T-helper 2 cell (primary cell): ENCODE results near the gene SLC39A6.
"Not testable (repeated sequence)": the region's sequence is repeated elsewhere in the genome, so short reads cannot be mapped to it uniquely, and the experiment has no call there.

Experiments
- DNase-seq, 5 experiments: peaks; one replicate each; pipeline versions ENCODE4 v3.0.0 to v3.0.0-alpha.2; 2012 to 2022

The SLC39A6 gene

DNA sequence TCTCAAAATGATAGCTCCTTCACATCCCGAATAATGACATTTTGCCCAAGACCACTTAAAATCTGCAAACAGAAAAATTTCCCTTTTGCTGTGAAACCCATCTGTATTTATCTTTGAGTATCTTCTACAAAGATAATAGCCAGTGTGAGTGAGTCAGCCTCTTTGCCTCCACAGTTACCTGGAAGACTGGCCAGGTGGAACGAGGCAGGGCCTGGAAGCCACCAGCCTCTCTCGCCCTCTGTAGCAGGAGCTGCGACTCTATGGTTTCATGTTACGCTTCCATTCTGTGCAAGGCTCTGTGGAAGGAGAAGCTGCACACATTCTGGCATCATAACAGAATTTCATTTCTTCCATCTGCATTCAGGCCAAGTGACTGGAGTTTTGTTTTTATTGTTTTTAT, 10.1 kb upstream of the SLC39A6 start:
- no peak for DNase-seq

GRCh38 chr18:36135264-36135663, 6.1 kb upstream of the SLC39A6 start:
- no peak for DNase-seq

- DNase-seq: peak in 1 of 5 experiments; percentile 16
Observed at GRCh38 chr18:36132756-36133155, 3.6 kb upstream of the SLC39A6 start.

DNA sequence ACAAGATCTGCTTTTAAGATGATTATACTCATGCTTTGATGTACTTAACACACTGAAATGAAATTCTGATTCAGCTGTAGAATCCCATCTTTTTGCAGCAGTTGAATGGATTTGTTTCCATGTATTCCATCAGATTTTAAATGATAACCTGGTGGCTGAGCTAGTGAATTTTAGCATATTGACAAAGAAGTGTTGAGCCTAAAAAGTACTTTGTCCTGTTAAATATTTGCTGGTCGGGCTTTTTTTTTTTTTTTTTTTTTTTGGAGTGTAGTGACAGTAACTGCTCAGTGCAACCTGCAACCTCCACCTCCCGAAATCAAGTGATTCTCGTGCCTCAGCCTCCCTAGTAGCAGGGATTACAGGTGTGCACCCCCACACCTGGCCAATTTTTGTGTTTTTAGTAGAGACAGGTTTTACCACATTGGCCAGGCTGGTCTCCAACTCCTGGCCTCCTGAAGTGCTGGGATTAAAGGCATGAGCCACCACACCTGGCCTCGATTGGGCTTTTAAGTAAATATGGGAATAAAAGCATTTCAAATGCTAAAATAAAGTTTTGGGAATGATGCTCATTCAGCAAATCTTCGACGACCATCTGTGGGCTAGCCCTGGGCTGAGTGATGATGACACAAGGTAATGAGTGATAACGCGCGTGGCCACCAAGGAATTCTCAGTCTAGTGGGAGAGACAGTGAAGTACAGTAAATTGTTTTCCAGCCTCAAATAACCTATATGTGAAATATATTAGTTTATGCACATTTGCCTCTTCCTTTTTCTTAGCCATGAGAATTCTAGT, 2.7 kb upstream of the SLC39A6 start:
- no peak for DNase-seq

GRCh38 chr18:36130883-36131653, 1.9 kb upstream of the SLC39A6 start:
- DNase-seq: no peak

- peak in 1 of 5 experiments; percentile 42 for DNase-seq
Observed at GRCh38 chr18:36130039-36130831, 1.1 kb upstream of the SLC39A6 start.

GRCh38 chr18:36128907-36129299, 237 bp downstream of the SLC39A6 start:
- no peak for DNase-seq

- no peak for DNase-seq
Observed at GRCh38 chr18:36128530-36128870, 640 bp downstream of the SLC39A6 start.

DNA sequence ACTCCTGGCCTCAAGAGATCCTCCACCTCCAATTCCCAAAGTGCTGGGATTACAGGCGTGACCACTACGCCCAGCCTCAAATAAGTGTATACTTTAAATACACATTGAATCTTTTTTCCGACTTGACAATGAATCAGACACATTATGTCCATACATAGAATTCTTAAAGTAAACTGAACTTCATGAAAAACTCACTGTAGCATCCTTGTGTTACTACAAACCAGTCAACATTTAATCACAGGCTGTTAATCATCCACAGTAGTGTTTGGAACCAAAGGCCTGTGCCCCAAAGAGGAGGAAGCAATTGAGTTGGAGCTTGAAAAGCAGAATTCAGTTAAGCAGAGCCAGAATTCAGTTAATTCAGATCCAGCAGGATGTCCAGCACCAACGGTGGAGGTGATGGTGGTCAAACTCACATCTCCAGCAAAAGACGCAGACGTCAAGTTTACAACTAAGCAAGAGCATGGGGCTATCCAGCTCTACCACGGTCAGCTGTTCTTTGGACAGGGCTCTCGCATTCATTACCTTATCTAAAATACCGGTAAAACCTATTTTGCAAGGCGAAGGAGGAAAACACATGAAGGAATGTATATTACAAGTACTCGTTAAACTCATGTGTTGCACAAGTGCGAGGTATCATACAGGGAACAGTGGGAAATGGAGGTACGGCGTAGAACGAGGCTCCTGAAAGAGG, 1.2 kb downstream of the SLC39A6 start:
- DNase-seq: no peak

GRCh38 chr18:36126668-36127067, 2.5 kb downstream of the SLC39A6 start:
- no peak for DNase-seq

DNA sequence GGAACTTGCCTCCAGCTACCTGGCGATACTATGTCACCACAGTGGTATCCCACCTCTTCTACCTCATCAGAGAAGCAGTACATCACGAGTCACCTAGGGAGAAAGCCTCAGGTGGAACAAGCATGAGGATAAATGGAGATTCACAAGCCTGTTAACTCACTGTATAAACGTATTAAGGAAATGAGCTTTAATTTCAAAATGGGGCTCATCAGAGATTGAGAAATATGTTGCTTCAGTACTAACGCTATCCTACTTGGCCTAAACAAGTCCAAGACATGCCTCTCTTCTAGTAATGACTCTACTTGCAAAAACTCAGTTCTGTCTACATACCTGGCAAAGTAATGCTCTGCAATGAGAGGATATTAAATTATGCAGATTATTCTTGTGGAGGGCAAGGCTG, 4.3 kb downstream of the SLC39A6 start:
- no peak for DNase-seq

GRCh38 chr18:36120297-36120696, 8.8 kb downstream of the SLC39A6 start:
- DNase-seq: no peak

DNA sequence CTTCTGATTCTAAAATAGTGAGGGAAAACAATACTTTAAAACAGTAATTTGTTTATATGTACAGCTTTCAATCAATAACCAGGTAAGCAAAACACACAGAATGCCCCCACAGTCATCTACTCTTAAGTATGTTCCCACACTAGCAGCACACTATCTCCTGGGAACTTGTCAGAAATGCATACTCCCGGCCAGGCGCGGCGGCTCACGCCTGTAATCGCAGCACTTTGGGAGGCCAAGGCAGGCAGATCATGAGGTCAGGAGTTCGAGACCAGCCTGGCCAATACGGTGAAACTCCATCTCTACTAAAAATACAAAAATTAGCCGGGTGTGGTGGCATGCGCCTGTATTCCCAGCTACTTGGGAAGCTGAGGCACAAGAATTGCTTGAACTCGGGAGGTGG, 12.4 kb downstream of the SLC39A6 start:
- DNase-seq: not testable (repeated sequence)

DNA sequence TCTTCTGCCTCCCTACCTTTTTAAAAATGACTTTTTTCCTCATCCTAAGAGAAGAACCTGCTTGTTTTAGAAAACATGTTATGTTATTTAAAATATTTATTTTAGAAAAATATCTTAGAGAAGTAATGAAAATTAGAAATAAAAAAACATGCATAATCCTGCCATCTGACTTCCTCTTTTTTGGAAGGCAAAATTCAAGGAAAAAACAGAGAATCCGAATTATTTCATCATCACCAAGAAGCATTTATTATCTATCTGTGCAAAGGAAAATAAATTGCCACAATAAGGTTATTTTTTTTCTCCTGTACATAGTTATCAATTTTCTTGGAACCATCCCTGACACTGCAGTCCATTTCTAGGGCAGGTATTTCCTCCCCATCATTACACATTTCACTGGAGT, 14.4 kb downstream of the SLC39A6 start:
- no peak for DNase-seq

DNA sequence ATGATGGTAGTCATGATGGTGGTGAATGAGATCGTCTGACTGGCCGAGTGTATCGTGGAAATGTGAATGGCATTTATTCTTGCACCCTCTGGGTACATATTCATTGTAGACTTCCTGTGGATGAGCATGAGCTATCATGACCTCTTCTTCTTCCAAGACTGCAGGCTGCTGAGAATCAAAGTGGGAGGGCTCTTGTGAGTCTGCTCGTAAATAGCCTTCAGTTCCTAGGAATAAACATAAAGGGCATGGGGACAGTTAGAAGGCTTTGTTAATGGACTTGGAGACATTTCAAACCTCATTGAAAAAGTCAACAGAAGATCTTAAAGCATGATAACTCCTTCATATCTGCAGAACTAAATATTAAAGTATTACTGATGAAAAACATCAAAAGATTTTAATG, 14.9 kb downstream of the SLC39A6 start:
- no peak for DNase-seq

GRCh38 chr18:36112302-36112701, 16.8 kb downstream of the SLC39A6 start:
- DNase-seq: no peak

DNA sequence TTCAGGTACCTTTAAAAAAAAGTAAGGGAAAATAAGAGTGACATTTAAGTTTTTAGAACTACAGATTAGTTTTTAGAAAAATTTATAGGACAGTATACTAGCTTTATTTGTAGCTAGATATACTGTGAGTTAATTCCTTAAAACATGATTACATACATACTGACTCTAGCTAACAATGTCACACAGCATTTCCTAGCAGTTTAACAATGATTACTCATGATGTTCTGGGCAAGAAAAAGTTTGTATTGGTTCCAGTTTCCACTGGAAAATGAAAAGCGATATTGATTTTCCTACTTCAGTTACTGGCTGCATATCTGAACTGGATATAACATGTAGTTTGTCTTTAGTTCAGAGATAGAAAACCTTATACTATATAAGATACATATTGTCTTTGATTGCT, 19.4 kb downstream of the SLC39A6 start:
- no peak for DNase-seq

DNA sequence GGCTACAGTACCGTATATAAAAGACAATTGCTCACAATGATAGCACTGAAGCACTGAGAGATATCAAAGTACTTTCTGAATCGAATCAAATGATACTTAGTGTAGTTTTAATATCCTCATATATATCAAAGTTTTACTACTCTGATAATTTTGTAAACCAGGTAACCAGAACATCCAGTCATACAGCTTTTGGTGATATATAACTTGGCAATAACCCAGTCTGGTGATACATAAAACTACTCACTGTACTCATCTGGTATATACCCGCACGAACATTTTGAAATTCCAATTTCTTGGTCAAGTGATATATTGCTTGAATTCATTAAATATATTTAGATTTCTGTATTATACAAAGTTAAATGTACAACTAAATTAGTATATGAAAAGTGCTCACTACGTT, 20.5 kb downstream of the SLC39A6 start:
- no peak for DNase-seq

GRCh38 chr18:36108196-36108595, 20.9 kb downstream of the SLC39A6 start:
- no peak for DNase-seq

DNA sequence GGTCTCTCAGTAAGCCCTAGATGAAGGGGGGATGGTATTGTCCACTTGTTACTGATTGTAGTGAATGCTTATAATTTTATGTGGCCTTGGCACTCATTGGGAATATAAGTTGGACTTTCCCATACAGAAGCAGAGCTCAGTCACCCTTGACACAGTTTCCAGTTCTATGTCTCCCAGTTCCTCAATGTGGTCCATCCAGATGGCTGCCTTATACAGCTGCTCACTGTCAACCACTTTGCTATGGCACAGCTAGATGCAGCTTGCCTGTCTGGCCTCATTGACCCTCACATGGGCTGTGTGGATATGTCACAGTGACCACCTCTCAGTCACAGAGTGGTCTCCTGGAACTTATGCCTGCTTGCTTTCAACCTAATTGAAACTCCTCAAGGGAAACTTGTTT, 21.7 kb downstream of the SLC39A6 start:
- DNase-seq: no peak

DNA sequence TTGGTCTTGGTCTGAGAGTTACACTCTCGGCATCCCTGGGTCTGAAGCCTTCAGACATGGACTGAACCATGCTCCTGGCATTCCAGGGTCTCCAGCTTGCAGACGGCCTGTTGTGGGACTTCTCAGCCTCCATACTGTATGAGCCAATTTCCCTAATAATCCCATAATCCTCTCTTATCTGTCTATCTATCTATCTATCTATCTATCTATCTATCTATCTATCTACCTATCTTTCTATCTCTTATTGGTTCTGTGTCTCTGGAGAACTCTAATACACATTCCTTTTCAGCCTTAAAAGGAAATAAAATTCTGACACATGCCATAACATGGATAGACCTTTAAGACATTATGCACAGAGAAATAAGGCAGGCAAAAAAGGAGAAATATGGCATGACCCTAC, 24.4 kb downstream of the SLC39A6 start:
- DNase-seq: no peak

- no peak for DNase-seq
Observed at GRCh38 chr18:36101943-36102342, 27.2 kb downstream of the SLC39A6 start.

DNA sequence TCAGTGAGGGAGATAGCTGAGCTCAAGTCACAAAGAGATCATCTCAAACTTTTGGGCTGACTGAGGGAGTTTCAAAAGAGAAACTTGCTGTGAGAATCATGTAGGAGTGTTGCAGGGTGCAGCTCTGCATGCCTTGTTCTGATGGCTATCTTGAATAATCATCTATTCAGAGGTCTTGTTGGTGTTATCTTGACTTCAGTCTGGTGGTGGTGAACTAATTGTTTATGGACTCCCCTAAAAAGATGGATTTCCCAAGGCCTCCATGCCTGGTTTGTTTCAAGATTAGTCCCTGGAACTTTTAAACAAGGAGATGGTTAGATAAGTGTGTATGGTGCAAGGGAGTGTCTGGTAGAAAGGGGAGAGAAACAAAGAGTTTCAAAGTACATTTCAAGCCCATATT, 29.8 kb downstream of the SLC39A6 start:
- DNase-seq: peak in 1 of 5 experiments; percentile 3
